ENCODE results near the gene ARPC1A.

GRCh38 chr7:99293167-99293566 lies 32.5 kb upstream of the ARPC1A start:
- TF ChIP-seq EZH2phosphoT487 (IDR thresholded peaks at IDR 0.05; ENCODE audit: insufficient read depth, low read depth): no peak
- no peak for TF ChIP-seq EZH2 (IDR thresholded peaks at IDR 0.05; ENCODE audit: insufficient read depth, poor library complexity, severe bottlenecking)
